ENCODE measurements around the gene CD44.

- TF ChIP-seq CTCF (IDR thresholded peaks at IDR 0.05) (no peak), POLR2AphosphoS5 (IDR thresholded peaks at IDR 0.05) (peak; percentile 68 to 72 (median 70)), POLR2A (IDR thresholded peaks at IDR 0.05) (no peak), EP300 (IDR thresholded peaks at IDR 0.05; ENCODE audit: low read depth) (peak; percentile 93)
These were observed 19.9 kb downstream of the CD44 start for GRCh38 chr11:35158701-35159510.
